ENCODE measurements around the gene THRSP. TPM values are rescaled to one million over a fixed set of nuclear protein-coding genes. Genes with fewer than 3 reads are reported as not detected.

THRSP gene
- total RNA-seq, 1 experiment from 2014 or later, result not detected

DNA sequence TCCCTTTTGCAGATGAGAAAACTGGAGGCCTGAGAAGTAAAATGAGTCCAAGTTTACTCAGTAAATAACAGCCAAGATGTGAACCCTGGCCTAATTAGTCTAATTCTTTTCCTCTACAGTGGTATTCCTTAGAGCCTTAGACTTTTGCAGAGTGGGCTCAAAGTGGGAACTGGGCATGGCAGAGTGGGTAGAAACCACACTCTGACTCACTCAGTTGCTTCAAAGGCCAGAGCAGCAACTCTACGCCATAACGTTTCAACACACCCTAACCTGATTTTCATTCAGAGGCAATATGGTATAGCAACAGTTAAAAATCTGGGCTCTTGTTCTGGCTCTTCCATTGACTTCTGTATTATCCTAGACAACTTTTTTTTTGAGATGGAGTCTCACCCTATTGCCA lies 2.8 kb downstream of the THRSP start:
- H3K27me3 ChIP-seq (ENCODE audit: insufficient read depth, low read length), result no peaks in the 10 kb centered on the region
- peaks cover 9% of the 10 kb centered on the region for H3K79me2 ChIP-seq (ENCODE audit: insufficient read depth, low read length)
- no TSS peak for BruUV-seq (replicated peaks)
- no peak for ATAC-seq
- no peak overlapping the region for H2AFZ ChIP-seq (ENCODE audit: low read depth, low read length, poor library complexity, severe bottlenecking)
- H4K20me1 ChIP-seq (ENCODE audit: insufficient read depth), result no peaks in the 10 kb centered on the region
- ChIA-PET POLR2A (no interaction called here), RAD21 (ENCODE audit: low non-redundant PET in 1 of 2, low total read pairs in 2 of 2, uncharacterized antibody in 2 of 2, unreplicated experiment in 2 of 2) (no interaction called here), CTCF (no interaction called here)
- H3K4me3 ChIP-seq (replicated peaks in 1 of 2; ENCODE audit: low read depth in 1 of 2, low read length in 2 of 2), result no peak overlapping the region
- no peaks in the 10 kb centered on the region for H3K4me1 ChIP-seq (ENCODE audit: control insufficient read depth in 1 of 2, insufficient read depth in 2 of 2, low read length in 2 of 2)
- intact Hi-C loops (cut with micrococcal nuclease), result no loop called here
- DNase-seq (ENCODE audit: low read depth, low spot score), result no peak
- H3K9ac ChIP-seq (ENCODE audit: low read length), result no peak overlapping the region
- H3K27ac ChIP-seq (ENCODE audit: low read depth, low read length), result no peak overlapping the region
- TF ChIP-seq SIN3A (IDR thresholded peaks at IDR 0.05; ENCODE audit: low read depth) (no peak), RAD21 (IDR thresholded peaks at IDR 0.05; ENCODE audit: low read depth) (no peak), EGR1 (IDR thresholded peaks at IDR 0.05; ENCODE audit: low read depth) (no peak), POLR2A (IDR thresholded peaks at IDR 0.05; ENCODE audit: borderline replicate concordance, extremely low read depth, insufficient read depth, insufficient read length) (no peak), SP1 (IDR thresholded peaks at IDR 0.05; ENCODE audit: low read depth) (no peak), JUND (IDR thresholded peaks at IDR 0.05) (no peak), ZFX (IDR thresholded peaks at IDR 0.05) (no peak), TCF7L2 (IDR thresholded peaks at IDR 0.05; ENCODE audit: borderline replicate concordance, extremely low read depth, insufficient read depth, insufficient read length) (no peak), SRF (IDR thresholded peaks at IDR 0.05; ENCODE audit: low read depth) (no peak), EZH2 (IDR thresholded peaks at IDR 0.05) (no peak), EZH2phosphoT487 (IDR thresholded peaks at IDR 0.05; ENCODE audit: borderline replicate concordance) (no peak), ELF1 (IDR thresholded peaks at IDR 0.05; ENCODE audit: borderline replicate concordance, low read depth) (no peak), CBX3 (IDR thresholded peaks at IDR 0.05; ENCODE audit: low read depth) (no peak), FOSL1 (IDR thresholded peaks at IDR 0.05; ENCODE audit: low read depth) (no peak), POLR2AphosphoS5 (IDR thresholded peaks at IDR 0.05; ENCODE audit: low read depth, low read length) (no peak)
- TF ChIP-seq, protein P1, sequence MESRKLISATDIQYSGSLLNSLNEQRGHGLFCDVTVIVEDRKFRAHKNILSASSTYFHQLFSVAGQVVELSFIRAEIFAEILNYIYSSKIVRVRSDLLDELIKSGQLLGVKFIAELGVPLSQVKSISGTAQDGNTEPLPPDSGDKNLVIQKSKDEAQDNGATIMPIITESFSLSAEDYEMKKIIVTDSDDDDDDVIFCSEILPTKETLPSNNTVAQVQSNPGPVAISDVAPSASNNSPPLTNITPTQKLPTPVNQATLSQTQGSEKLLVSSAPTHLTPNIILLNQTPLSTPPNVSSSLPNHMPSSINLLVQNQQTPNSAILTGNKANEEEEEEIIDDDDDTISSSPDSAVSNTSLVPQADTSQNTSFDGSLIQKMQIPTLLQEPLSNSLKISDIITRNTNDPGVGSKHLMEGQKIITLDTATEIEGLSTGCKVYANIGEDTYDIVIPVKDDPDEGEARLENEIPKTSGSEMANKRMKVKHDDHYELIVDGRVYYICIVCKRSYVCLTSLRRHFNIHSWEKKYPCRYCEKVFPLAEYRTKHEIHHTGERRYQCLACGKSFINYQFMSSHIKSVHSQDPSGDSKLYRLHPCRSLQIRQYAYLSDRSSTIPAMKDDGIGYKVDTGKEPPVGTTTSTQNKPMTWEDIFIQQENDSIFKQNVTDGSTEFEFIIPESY (IDR thresholded peaks at IDR 0.05; ENCODE audit: extremely low read depth, insufficient replicate concordance, low read length), result no peak
- TF ChIP-seq, protein P2, sequence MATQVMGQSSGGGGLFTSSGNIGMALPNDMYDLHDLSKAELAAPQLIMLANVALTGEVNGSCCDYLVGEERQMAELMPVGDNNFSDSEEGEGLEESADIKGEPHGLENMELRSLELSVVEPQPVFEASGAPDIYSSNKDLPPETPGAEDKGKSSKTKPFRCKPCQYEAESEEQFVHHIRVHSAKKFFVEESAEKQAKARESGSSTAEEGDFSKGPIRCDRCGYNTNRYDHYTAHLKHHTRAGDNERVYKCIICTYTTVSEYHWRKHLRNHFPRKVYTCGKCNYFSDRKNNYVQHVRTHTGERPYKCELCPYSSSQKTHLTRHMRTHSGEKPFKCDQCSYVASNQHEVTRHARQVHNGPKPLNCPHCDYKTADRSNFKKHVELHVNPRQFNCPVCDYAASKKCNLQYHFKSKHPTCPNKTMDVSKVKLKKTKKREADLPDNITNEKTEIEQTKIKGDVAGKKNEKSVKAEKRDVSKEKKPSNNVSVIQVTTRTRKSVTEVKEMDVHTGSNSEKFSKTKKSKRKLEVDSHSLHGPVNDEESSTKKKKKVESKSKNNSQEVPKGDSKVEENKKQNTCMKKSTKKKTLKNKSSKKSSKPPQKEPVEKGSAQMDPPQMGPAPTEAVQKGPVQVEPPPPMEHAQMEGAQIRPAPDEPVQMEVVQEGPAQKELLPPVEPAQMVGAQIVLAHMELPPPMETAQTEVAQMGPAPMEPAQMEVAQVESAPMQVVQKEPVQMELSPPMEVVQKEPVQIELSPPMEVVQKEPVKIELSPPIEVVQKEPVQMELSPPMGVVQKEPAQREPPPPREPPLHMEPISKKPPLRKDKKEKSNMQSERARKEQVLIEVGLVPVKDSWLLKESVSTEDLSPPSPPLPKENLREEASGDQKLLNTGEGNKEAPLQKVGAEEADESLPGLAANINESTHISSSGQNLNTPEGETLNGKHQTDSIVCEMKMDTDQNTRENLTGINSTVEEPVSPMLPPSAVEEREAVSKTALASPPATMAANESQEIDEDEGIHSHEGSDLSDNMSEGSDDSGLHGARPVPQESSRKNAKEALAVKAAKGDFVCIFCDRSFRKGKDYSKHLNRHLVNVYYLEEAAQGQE (IDR thresholded peaks at IDR 0.05; ENCODE audit: low read depth), result no peak
- no peaks in the 10 kb centered on the region for H3K9me3 ChIP-seq (ENCODE audit: control insufficient read depth in 1 of 2, insufficient read depth in 1 of 2, low read depth in 1 of 2, low read length in 2 of 2)
- no peaks in the 10 kb centered on the region for H3K9me2 ChIP-seq (ENCODE audit: insufficient read depth)
- no peak overlapping the region for H3K4me2 ChIP-seq (ENCODE audit: low read length)
- H3K36me3 ChIP-seq (ENCODE audit: control insufficient read depth in 1 of 2, insufficient read depth in 2 of 2, low read length in 2 of 2), result peaks cover 7 to 10% of the 10 kb centered on the region in 2 experiments; a peak in 2 of 4 replicates
